IPS DF 19.7 (cell line): Measurements from ENCODE around the gene FGGY.

Experiments
- DNase-seq: peaks from one replicate; pipeline ENCODE4 v3.0.0-alpha.2; 2013; ENCODE audit warnings: low read depth, low spot score

The FGGY gene

GRCh38 chr1:59674595-59674994, 377.7 kb downstream of the FGGY start:
- no peak for DNase-seq

- no peak for DNase-seq
These were observed 379.0 kb downstream of the FGGY start for GRCh38 chr1:59675936-59676335.

GRCh38 chr1:59678040-59678439, 381.1 kb downstream of the FGGY start:
- DNase-seq: no peak

- no peak for DNase-seq
These were observed 381.8 kb downstream of the FGGY start for GRCh38 chr1:59678493-59679228.

- no peak for DNase-seq
These were observed 383.1 kb downstream of the FGGY start for GRCh38 chr1:59680044-59680443.

GRCh38 chr1:59682396-59683080, 385.6 kb downstream of the FGGY start:
- DNase-seq: no peak

GRCh38 chr1:59683197-59683596, 386.3 kb downstream of the FGGY start:
- DNase-seq: no peak

- DNase-seq: no peak
These were observed 387.8 kb downstream of the FGGY start for GRCh38 chr1:59684698-59685097.

GRCh38 chr1:59685101-59685500, 388.2 kb downstream of the FGGY start:
- DNase-seq: no peak

GRCh38 chr1:59685666-59686065, 388.8 kb downstream of the FGGY start:
- DNase-seq: no peak

- no peak for DNase-seq
These were observed 389.3 kb downstream of the FGGY start for GRCh38 chr1:59686170-59686569.

GRCh38 chr1:59686574-59686973, 389.7 kb downstream of the FGGY start:
- no peak for DNase-seq

- no peak for DNase-seq
These were observed 390.2 kb downstream of the FGGY start for GRCh38 chr1:59687081-59687480.

GRCh38 chr1:59688976-59689375, 392.1 kb downstream of the FGGY start:
- DNase-seq: no peak

GRCh38 chr1:59689730-59690129, 392.8 kb downstream of the FGGY start:
- no peak for DNase-seq

GRCh38 chr1:59690171-59690930, 393.5 kb downstream of the FGGY start:
- no peak for DNase-seq

GRCh38 chr1:59691261-59691660, 394.4 kb downstream of the FGGY start:
- no peak for DNase-seq

- DNase-seq: no peak
These were observed 395.7 kb downstream of the FGGY start for GRCh38 chr1:59692591-59692990.

GRCh38 chr1:59693406-59693805, 396.5 kb downstream of the FGGY start:
- no peak for DNase-seq

- no peak for DNase-seq
These were observed 398.4 kb downstream of the FGGY start for GRCh38 chr1:59695252-59695651.

- DNase-seq: no peak
These were observed 399.7 kb downstream of the FGGY start for GRCh38 chr1:59696421-59697115.
